SK-N-SH treated with all-trans-retinoic acid at 6 μM for 48 hours (cell line): ENCODE results near the gene MAN1A2.

Source experiments
- ATAC-seq: fragments of 200-7000 bp; cut with Tn5 transposase; 3 replicates; pipeline ENCODE4 v1.9.1; 2020; ENCODE audit warnings: mild to moderate bottlenecking, moderate library complexity
- ARNTL ChIP-seq: fragments of 450-650 bp; formaldehyde crosslinking; IDR thresholded peaks from 2 replicates; pipeline ENCODE4 v1.5.0; 2020; ENCODE audit warnings: low read depth, mild to moderate bottlenecking, moderate library complexity, borderline replicate concordance
- CREB5 ChIP-seq: fragments of 250-450 bp; sonication (Bioruptor Pico); IDR thresholded peaks from 2 replicates; pipeline ENCODE4 v1.5.1; 2020; ENCODE audit warnings: low read depth, mild to moderate bottlenecking, moderate library complexity
- GLIS3 ChIP-seq: fragments of 250-450 bp; sonication (Bioruptor Pico); IDR thresholded peaks from 2 replicates; pipeline ENCODE4 v1.5.0; 2020; ENCODE audit warnings: mild to moderate bottlenecking, moderate library complexity
- OSR1 ChIP-seq: fragments of 250-450 bp; sonication (Bioruptor Pico); IDR thresholded peaks from 2 replicates; pipeline ENCODE4 v1.8.0; 2022; ENCODE audit warnings: moderate library complexity, mild to moderate bottlenecking, inconsistent platforms
- POU6F1 ChIP-seq: fragments of 250-450 bp; sonication (Bioruptor Pico); IDR thresholded peaks from 2 replicates; pipeline ENCODE4 v1.8.0; 2021; ENCODE audit warnings: low read depth, mild to moderate bottlenecking, moderate library complexity, borderline replicate concordance
- PPARA ChIP-seq: fragments of 250-450 bp; sonication (Bioruptor Pico); IDR thresholded peaks from 2 replicates; pipeline ENCODE4 v1.5.0; 2020; ENCODE audit warnings: mild to moderate bottlenecking, borderline replicate concordance
- RARB ChIP-seq: fragments of 250-450 bp; sonication (Bioruptor Pico); IDR thresholded peaks from 2 replicates; pipeline ENCODE4 v1.8.0; 2021; ENCODE audit warnings: mild to moderate bottlenecking, moderate library complexity
- SNAI2 ChIP-seq: fragments of 250-450 bp; sonication (Bioruptor Pico); IDR thresholded peaks from 2 replicates; pipeline ENCODE4 v1.5.0; 2020; ENCODE audit warnings: mild to moderate bottlenecking, moderate library complexity
- TCF4 ChIP-seq: fragments of 250-450 bp; sonication (Bioruptor Pico); IDR thresholded peaks from 2 replicates; pipeline ENCODE4 v1.8.0; 2021; ENCODE audit warnings: mild to moderate bottlenecking, moderate library complexity, borderline replicate concordance
- TOX ChIP-seq: fragments of 250-450 bp; sonication (Bioruptor Pico); IDR thresholded peaks from 2 replicates; pipeline ENCODE4 v1.8.0; 2021; ENCODE audit warnings: mild to moderate bottlenecking, moderate library complexity, borderline replicate concordance
- ZC3H10 ChIP-seq: fragments of 250-450 bp; sonication (Bioruptor Pico); IDR thresholded peaks from 2 replicates; pipeline ENCODE4 v1.5.1; 2021; ENCODE audit warnings: mild to moderate bottlenecking, moderate library complexity
- ZFP30 ChIP-seq: fragments of 450-650 bp; formaldehyde crosslinking; IDR thresholded peaks from 2 replicates; pipeline ENCODE4 v1.5.0; 2022; ENCODE audit warnings: mild to moderate bottlenecking, moderate library complexity
- ZNF70 ChIP-seq: fragments of 450-650 bp; formaldehyde crosslinking; IDR thresholded peaks from 2 replicates; pipeline ENCODE4 v1.5.0; 2020; ENCODE audit warnings: mild to moderate bottlenecking, moderate library complexity
- TF ChIP-seq, protein P1 (sequence below): fragments of 250-450 bp; sonication (Bioruptor Pico); IDR thresholded peaks from 2 replicates; pipeline ENCODE4 v1.8.0; 2020; ENCODE audit warnings: mild to moderate bottlenecking, moderate library complexity, borderline replicate concordance
- TF ChIP-seq, protein P2 (sequence below): fragments of 250-450 bp; sonication (Bioruptor Pico); IDR thresholded peaks from 2 replicates; pipeline ENCODE4 v1.5.1; 2021; ENCODE audit warnings: mild to moderate bottlenecking, moderate library complexity

The MAN1A2 gene

GRCh38 chr1:117367046-117368025 lies at the start of gene MAN1A2:
TSS of gene MAN1A2 (plus strand) at chr1:117367449. CDS start at chr1:117368184, 735 bp downstream.
- peak; percentile 83 for ATAC-seq
- no peak for TF ChIP-seq TOX (CRISPR knock-in tag)
- no peak for TF ChIP-seq ARNTL
- TF ChIP-seq, protein P1, sequence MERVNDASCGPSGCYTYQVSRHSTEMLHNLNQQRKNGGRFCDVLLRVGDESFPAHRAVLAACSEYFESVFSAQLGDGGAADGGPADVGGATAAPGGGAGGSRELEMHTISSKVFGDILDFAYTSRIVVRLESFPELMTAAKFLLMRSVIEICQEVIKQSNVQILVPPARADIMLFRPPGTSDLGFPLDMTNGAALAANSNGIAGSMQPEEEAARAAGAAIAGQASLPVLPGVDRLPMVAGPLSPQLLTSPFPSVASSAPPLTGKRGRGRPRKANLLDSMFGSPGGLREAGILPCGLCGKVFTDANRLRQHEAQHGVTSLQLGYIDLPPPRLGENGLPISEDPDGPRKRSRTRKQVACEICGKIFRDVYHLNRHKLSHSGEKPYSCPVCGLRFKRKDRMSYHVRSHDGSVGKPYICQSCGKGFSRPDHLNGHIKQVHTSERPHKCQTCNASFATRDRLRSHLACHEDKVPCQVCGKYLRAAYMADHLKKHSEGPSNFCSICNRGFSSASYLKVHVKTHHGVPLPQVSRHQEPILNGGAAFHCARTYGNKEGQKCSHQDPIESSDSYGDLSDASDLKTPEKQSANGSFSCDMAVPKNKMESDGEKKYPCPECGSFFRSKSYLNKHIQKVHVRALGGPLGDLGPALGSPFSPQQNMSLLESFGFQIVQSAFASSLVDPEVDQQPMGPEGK (CRISPR knock-in tag): no peak
- no peak for TF ChIP-seq ZNF70 (CRISPR knock-in tag)
- TF ChIP-seq GLIS3 (CRISPR knock-in tag): no peak
- TF ChIP-seq TCF4 (CRISPR knock-in tag): no peak
- TF ChIP-seq OSR1 (CRISPR knock-in tag): no peak
- no peak for TF ChIP-seq ZC3H10
- TF ChIP-seq ZFP30: no peak
- TF ChIP-seq POU6F1 (CRISPR knock-in tag): no peak
- TF ChIP-seq RARB (CRISPR knock-in tag): no peak
- TF ChIP-seq, protein P2, sequence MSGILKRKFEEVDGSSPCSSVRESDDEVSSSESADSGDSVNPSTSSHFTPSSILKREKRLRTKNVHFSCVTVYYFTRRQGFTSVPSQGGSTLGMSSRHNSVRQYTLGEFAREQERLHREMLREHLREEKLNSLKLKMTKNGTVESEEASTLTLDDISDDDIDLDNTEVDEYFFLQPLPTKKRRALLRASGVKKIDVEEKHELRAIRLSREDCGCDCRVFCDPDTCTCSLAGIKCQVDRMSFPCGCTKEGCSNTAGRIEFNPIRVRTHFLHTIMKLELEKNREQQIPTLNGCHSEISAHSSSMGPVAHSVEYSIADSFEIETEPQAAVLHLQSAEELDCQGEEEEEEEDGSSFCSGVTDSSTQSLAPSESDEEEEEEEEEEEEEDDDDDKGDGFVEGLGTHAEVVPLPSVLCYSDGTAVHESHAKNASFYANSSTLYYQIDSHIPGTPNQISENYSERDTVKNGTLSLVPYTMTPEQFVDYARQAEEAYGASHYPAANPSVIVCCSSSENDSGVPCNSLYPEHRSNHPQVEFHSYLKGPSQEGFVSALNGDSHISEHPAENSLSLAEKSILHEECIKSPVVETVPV: no peak
- TF ChIP-seq CREB5 (CRISPR knock-in tag): no peak

GRCh38 chr1:117318011-117318410 lies 49.2 kb upstream of the MAN1A2 start:
- ATAC-seq: no peak

DNA sequence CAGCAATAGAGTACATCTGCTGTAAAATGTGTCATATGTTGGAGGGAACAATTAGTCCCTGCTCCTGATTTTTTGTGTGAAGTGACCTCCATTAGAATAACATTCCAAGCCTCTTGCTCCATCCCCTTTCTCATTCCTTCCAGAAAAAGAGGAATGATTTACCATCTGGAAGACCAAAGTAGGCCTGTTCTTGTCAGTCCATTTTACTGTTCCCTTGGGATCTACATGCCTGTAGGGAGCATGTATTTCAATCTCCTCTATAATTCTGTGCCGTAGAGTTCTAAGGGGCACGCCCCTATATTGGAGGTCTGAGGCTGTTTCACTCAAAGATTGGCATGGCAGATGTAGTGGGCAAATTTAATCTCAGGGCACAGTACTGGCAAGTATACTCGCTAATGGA lies 48.8 kb upstream of the MAN1A2 start:
- no peak for TF ChIP-seq TCF4 (CRISPR knock-in tag)
- TF ChIP-seq PPARA (CRISPR knock-in tag): no peak
- TF ChIP-seq, protein P2: no peak
- TF ChIP-seq CREB5 (CRISPR knock-in tag): no peak
- TF ChIP-seq, protein P1 (CRISPR knock-in tag): no peak
- TF ChIP-seq ARNTL: no peak
- TF ChIP-seq SNAI2: no peak
- no peak for TF ChIP-seq ZFP30
- no peak for ATAC-seq

More at GRCh38 chr1:117318011-117318410, 49.2 kb upstream of the MAN1A2 start:
- TF ChIP-seq ARNTL (no peak), OSR1 (CRISPR knock-in tag) (no peak)
- TF ChIP-seq, protein P2: no peak
